HG03103 (cell line): ENCODE measurements around the gene GPD1.

Experiments used
- ATAC-seq: cut with Tn5 transposase; IDR thresholded peaks from one replicate; pipeline ENCODE4 v1.9.1; 2021; ENCODE audit warnings: low read depth; ENCODE audit not compliant: unreplicated experiment

The GPD1 gene

GRCh38 chr12:50099302-50100008, 4.4 kb upstream of the GPD1 start:
- no peak for ATAC-seq

GRCh38 chr12:50100561-50100960, 3.2 kb upstream of the GPD1 start:
- ATAC-seq = no peak

GRCh38 chr12:50101663-50102062, 2.1 kb upstream of the GPD1 start:
- ATAC-seq = no peak

GRCh38 chr12:50102131-50102531, 1.7 kb upstream of the GPD1 start:
- ATAC-seq = no peak

GRCh38 chr12:50102646-50103309, 1.0 kb upstream of the GPD1 start:
- ATAC-seq = no peak

- no peak for ATAC-seq
Measured at GRCh38 chr12:50103351-50103750, 457 bp upstream of the GPD1 start.

GRCh38 chr12:50104417-50105366, 884 bp downstream of the GPD1 start:
- no peak for ATAC-seq

- no peak for ATAC-seq
Measured at GRCh38 chr12:50105913-50106450, 2.2 kb downstream of the GPD1 start.

GRCh38 chr12:50106907-50107306, 3.1 kb downstream of the GPD1 start:
- ATAC-seq = no peak

GRCh38 chr12:50107416-50108268, 3.8 kb downstream of the GPD1 start:
- no peak for ATAC-seq

GRCh38 chr12:50109319-50109718, 5.5 kb downstream of the GPD1 start:
- ATAC-seq = no peak

GRCh38 chr12:50110127-50110761, 6.4 kb downstream of the GPD1 start:
- ATAC-seq = no peak

- no peak for ATAC-seq
Measured at GRCh38 chr12:50110762-50111351, 7.0 kb downstream of the GPD1 start.

GRCh38 chr12:50111395-50111692, 7.5 kb downstream of the GPD1 start:
- no peak for ATAC-seq

- peak; percentile 69 for ATAC-seq
Measured at GRCh38 chr12:50111693-50112455, 8.1 kb downstream of the GPD1 start, which contains the start of gene COX14. Gene COX14 (plus strand): TSS chr12:50112236. CDS start chr12:50120044, 7,808 bp downstream.

- peak; percentile 2 for ATAC-seq
Measured at GRCh38 chr12:50112456-50113218, 8.8 kb downstream of the GPD1 start.

- no peak for ATAC-seq
Measured at GRCh38 chr12:50117057-50117622, 13.3 kb downstream of the GPD1 start.
